Hindlimb muscle (tissue), 1 donor: ENCODE results near the gene MYO7B. TPM values are rescaled to one million over a fixed set of nuclear protein-coding genes. Genes with fewer than 3 reads are reported as not detected.
A peak's percentile ranks its signal among the peaks of the same experiment; 100 is the strongest.

Experiments used
- DNase-seq: peaks from one replicate; pipeline ENCODE4 v3.0.0-alpha.2; 2013
- polyA plus RNA-seq: library from polyadenylated mRNA; unstranded; fragments of 120-200 nt; gene quantifications from one replicate; pipeline ENCODE4 v1.2.1, GENCODE V29; 2013; ENCODE audit not compliant: insufficient read length

MYO7B gene
- polyA plus RNA-seq, 1 donor: 1.4 TPM

DNA sequence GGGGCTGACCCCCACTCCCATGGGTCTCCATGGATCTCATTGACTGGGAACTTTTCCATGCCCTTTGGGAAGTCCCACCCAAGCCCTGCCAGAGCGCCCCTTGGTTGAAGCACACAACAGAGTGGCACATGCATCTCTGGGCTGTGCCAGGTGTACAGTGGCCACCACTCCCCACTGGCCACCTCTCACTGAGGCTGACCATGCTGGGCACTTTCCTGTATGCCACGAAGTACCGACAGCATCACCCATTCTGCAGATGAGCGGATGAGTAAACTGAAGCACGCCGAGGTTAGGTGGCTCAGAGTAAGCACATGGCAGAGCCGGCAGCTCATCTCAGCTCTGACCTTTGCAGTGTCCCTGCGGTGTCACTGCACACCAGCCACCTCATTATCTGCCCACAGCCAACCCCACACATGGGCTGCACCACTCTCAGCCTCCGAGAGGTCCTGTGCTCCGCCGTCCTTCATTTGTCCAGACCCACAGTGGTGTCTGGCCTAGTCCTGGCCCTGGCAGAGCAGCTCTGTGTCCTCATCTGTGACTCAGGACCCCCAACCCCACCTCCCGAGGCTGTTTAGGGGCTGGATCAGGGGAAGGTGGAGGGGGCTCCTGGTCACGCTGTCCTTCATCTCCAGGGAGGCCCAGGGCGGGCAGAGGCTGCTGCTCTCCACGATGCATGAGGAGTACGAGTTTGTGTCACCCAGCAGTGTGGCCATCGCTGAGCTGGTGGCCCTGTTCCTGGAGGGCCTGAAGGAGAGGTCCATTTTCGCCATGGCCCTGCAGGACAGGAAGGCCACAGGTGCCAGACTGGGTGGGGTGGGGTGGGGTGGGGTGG, 92.5 kb downstream of the MYO7B start:
- DNase-seq: no peak

DNA sequence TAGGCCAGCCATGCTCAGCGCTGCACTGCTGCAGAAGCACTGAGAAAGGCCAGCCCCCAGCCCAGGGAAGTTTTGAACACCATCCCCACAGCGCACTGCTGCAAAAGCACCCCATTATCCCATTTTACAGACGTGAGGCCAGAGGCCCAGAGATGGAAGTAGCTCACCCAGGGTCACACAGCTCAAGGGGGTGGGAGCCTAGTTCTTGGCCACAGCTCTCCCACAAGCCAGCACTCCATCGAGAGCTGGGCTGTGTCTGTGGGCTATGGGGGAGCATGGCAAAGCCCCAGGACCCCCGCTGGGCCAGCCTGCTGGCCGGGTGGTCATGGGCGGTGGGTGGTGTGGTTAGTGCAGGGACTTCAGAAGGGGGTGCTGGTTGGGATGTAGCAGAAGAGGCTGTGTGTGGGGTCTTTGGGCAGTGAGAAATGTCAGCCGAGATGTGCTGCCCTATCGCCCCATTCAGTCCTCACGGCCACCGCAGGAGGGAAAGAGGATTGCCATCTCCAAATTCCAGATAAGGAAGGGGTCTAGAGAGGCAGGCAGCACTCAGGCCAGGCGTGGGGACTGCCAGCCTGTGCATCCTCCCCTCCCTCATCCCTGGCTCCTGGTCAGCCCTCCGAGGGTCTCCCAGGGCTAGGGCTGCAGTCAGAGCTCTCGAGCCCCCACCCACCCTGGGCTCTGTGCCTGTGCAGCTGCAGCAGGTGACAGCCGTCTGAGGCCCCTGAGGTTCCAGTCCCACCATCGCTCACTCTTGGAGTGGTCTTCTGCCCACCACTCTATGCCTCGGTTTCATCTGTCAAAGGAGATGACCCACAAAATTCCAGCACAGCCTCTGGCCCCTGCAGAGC, 93.5 kb downstream of the MYO7B start:
- DNase-seq: no peak

DNA sequence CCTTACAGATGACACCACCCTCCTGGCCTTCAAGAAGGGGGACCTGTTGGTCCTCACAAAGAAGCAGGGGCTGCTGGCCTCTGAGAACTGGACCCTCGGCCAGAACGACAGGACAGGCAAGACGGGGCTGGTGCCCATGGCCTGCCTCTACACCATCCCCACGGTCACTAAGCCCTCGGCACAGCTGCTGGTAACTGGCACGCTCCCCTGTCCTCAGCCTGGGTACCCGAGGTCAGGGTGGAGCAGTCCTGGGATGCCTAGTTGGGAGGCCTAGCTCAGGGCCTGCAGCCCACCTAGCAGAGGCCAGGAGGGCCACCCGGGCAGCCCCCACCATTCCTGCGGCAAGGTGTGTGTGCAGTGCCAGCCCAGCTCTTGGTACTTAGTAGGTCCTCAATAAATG, 94.2 kb downstream of the MYO7B start:
- no peak for DNase-seq

DNA sequence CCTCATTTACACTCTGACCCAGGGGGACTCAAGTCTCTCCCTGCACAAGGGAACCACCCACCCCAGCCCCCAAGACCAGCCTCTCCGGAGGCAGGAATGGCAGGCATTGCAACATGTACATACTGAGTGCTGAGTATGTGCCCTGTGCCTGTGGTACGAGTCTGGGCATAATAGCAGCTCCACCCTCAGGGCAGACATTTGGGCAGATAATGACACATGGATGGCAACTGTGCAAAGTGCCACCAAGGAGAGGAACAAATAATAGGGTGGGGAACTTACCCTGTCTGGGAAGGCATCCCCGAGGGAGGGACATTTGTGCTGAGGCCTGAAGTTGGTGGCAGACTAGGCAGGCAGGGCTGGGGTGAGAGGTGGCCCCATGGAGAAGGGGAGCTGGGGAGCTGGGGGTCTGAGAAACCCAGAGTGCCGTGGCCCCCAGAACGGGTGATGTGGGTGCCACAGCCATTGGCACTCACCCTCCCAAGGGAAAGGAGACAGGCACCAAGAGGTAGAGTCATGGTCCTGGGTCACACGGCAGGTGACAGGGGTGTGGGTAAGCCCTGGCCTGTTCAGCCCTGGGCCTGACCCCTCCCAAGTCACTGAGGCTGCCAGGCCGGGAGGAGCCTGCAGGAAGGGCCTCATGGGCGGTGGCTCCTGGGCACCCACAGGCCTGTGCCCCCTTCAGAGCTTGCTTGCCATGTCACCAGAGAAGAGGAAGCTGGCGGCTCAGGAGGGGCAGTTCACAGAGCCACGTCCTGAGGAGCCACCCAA, 94.8 kb downstream of the MYO7B start:
- DNase-seq: no peak

DNA sequence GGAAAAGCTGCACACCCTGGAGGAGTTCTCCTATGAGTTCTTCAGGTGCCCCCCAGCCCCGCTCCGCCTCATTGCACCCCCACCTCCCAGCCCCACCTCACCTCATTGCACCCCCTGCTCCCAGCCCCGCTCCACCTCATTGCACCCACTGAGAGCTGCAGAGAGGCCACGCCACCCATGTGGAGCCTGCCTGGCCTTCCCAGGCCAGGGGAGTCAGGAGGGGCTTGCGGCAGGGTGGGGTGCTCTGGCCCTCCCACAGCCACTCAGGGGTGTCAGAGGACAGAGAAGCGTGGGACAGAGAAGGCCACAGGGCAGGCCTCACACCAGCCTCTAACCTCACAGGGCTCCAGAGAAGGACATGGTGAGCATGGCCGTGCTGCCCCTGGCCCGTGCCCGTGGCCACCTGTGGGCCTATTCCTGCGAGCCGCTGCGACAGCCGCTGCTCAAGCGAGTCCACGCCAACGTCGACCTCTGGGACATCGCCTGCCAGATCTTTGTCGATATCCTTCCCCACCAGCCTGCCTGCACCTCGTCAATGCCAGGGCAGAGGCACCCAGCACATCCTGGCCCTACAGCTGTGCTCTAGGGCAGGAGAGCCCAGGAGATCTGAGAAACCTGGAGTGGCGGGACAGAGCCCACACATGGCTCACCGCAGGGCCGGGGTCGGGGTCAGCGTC, 95.5 kb downstream of the MYO7B start:
- DNase-seq: no peak

DNA sequence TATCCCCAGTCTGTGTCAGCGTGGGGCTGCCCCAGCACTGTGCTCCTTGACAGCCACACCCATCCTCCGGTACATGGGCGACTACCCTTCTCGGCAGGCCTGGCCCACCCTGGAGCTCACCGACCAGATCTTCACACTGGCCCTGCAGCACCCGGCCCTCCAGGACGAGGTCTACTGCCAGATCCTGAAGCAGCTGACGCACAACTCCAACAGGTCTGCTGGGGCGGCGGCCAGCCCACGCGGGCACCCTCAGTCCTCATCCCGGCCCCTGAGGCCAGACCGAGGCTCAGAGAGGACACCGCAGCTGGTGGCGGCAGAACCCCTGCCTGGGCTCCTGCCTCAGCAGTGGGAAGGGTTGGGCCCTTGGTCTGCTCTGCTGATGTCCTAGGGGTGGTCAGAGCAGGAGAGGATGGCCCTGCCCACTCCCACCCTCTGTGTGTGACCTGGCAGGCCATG, 96.1 kb downstream of the MYO7B start:
- no peak for DNase-seq

DNA sequence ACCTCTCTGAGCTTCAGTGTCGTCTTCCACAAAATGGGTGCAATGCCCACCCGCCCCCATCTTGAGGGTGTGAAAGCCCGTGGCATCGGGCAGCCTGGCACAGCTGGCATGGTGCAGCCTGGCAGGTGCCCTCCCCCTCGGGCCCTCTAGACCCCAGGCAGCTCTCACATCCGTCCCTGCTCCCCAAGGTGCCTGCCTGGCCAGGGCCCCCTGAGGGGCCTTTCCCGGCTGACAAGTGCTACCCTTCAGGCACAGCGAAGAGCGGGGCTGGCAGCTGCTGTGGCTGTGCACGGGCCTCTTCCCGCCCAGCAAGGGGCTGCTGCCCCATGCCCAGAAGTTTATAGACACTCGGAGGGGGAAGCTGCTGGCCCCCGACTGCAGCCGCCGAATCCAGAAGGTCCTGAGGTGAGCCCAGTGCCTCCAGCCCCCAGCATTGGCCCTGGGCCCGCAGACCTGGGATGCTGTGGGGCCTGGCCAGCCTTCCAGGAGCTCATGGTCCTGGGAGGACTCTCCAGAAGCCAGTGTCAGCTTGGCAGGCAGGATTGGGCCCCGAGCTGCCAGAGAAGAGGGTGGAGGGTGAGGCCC, 96.6 kb downstream of the MYO7B start:
- no peak for DNase-seq

DNA sequence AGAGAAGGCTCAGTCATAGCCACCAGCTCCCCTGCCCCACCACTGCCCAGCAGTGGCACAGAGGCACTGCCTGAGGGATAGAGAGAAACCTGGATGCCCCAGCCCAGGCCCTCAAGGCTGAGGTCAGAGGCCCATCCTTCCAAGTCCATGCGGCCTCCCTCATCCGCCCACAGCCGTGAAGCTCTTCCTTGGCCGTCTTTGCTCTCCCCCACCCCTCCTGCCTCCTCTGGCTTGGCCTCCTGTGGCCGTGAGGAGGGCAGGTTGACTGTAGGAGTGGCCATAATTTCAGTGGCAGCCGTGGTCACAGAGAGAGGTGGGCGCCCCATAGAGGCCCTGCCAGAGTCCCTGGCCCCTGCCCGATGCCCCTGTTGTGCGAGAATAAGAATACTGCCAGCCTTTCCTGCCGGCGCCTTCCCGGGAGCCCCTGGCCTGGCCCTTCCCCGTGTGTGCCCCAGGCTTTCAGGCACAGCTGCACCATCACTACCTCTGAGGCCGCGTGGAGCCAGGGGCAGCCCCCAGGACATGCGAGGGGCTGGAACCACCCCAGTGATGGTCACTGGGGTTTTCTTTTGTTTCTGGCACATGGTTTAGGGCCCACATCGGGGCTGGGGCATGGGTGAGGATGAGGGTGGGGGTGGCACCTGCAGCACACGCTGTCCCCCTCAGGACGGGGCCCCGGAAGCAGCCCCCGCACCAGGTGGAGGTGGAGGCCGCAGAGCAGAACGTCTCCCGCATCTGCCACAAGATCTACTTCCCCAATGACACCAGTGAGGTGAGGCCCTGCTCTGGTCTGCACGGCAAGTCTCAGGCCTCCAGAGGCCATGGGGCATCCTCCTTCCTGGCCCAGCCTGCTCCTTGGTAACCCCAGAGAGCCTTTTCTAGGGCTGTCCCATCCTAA, 97.4 kb downstream of the MYO7B start:
- no peak for DNase-seq

DNA sequence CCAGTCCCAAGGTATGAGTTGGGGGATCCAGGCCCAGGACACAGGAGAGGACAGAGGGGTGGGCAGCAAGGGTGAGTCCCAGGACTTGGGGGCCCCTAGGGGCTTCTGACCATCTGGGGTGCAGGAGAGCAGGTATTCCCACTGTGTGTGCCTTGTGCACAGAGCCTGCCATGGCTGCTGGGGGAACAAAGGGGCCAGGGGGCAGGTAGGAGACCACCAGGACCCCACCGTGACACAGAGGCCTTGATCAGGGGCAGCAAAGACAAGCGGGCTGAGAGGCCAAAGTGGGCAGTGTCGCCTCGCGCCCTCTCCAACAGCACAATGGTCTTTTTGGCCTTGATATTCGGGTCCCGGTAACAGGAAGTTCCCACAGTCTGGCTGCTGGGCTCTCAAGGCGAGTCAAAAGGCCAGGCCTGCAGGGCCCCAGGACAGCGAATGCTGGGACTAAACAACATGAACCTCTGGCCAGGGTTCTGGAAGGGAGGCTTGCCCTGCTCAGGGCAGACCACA, 98.1 kb downstream of the MYO7B start:
- DNase-seq: no peak

DNA sequence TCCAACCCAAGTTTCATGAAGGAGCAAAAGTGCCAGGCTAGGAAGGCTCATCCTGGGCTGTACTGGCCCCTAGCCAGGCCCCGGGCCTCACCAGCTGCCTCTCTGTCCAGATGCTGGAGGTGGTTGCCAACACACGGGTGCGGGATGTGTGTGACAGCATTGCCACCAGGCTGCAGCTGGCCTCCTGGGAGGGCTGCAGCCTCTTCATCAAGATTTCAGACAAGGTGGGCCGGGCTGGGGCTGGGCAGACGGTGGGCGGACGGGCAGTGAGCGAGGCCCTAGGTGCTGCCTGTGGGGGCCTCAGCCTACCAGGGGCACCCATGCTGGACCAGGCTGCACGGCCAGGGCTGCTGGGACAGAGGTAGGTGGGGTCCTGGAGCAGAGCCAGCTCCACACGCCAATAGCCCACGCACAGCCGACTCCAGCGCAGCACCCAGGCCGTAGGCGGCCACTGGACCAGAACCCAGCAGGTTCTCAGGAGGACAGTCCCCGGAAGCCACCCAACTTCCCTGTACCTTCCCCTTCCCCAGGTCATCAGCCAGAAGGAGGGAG, 98.7 kb downstream of the MYO7B start:
- DNase-seq: peak; percentile 28

DNA sequence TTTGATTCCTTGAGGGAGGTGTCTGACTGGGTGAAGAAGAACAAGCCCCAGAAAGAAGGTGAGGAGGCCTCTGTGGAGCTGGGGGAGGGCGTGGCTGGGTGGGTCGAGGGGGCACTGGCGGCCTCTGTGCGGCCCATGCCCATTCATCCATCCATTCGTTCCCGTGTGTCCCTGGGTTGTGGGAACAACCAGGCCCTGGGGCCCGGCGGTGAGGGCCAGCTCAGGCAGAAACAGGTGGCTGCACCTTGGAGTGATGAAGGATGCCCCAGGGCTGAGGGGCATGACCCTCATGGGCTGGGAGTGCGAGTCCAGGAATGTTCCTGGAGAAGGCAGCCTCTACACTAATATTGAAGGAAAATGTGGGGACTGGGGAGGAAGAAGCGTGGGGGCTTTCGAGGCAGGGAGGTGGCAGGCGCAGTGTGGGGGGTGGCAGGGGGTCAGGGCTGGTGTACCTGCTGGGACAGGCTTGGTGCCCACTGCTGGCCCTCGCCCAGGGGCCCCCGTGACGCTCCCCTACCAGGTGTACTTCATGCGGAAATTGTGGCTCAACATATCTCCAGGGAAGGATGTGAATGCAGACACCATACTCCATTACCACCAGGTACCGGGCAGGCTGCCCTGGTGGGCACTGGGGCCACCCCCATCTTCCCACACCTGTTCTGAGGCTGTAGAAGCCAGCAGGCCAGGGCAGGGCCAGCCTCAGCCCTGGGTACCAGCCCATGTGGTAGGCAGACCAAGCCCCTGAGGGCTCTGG, 99.3 kb downstream of the MYO7B start:
- no peak for DNase-seq

DNA sequence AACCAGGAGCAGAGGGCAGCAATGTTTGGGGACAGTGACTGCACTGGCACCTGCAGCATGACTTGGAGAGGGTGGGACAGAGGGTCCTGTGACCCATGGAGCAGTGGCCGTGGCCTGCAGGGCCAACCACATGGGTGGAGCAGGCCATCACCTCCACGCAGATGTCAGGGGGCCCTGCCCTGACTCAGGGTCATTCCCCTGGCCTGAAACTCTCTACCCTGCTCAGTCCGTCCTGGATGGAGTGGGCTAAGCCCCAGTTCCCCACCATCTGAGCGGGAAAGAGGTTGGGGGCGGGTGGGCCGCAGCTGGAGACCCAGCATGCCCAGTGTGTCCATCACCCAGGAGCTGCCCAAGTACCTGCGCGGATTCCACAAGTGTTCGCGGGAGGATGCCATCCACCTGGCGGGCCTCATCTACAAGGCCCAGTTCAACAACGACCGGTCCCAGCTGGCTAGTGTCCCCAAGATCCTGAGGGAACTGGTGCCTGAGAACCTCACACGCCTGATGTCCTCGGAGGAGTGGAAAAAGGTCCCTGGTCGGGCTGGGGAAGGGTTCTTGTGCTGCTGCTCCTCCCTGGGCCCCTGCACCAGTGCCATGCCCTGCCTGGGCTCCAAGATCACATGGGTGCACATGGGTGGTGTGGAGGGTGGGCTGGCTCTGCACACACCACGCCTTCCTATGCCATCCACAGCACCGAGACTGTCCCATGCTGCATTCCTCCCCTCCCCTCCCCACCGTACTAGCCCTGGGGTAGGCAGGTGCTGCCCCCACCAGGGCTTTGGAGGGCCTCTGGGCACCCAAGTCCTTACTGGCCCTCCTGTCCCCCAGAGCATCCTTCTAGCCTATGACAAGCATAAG, 100.1 kb downstream of the MYO7B start:
- no peak for DNase-seq

DNA sequence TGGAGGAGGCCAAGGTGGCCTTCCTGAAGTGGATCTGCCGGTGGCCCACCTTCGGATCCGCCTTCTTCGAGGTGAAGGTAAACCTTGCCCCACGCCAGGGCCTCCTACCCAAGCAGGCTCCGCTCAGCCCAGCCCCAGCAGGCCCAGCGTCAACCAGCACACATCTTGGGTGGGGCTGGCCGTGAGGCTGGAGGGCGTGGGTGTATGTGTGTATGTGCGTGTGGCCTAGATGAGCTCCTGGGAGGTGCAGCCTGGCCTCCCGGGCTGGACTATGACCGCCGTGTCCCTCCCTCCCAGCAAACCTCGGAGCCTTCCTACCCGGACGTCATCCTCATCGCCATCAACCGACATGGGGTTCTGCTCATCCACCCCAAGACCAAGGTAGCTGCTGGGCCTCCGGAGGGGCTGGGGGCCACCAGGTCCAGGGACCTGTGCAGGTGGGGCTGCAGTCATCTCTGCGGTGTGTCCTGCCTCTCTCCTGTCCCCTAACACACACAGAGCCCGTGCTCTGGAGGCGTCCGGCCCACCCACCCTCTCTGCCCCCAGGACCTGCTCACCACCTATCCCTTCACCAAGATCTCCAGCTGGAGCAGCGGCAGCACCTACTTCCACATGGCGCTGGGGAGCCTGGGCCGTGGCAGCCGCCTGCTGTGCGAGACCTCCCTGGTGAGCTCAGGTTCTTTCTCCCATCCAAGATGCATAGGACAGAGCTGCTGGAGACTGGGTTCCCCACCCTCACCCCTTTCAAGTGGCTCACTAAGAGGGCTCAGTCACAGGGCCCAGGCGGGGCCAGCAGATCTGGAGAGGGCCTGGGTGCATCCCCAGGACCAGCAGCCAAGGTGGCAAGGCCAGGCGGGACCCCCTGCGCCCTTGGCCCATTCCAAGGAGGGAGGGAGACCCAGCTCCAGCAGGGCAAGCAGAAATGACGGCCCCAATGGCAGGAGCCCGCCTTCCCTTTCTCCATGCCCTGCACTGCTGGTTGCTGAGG, 101.1 kb downstream of the MYO7B start:
- no peak for DNase-seq

DNA sequence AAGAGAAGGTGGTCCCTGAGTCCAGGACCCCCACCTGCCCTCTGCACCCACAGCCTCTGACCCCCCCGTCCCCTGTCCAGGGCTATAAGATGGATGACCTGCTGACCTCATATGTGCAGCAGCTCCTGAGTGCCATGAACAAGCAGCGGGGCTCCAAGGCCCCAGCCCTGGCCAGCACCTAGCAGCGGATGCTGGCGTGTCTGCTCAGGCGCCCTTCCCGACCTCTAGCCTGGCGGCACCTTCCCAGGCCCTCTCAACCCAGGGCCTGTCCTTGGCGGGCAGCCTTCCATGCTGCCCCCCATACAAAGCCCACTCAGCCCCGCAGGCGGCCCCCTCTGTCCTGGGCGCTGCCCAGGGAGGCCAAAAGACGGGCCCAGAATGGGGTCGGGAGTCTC, 101.8 kb downstream of the MYO7B start:
- DNase-seq: no peak

DNA sequence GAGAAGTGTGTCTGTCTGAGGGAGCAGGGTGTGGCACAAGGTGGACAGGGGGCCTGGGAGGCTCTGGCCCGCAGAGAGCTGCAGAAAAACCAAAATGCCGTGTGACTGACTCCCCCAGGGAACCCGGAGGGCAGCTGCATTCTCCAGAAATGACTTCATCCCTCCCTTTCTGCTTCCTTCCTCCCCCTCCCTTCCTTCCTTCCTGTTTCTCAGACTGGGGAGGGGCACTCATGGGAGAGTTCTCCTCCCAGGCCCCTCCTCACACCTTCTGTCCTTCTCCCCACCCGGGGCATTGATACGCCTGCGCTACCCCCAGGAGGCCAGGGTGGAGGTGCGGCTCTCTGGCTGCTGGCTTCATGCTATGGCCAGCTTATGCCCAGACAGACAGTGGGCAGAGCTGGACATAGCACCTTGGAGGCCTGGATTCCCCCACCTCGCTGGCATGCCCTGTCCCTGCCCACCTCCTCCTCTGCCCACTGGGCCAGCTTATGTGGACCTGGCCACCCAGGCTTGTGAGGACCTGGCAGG, 102.3 kb downstream of the MYO7B start:
- peak; percentile 45 for DNase-seq

DNA sequence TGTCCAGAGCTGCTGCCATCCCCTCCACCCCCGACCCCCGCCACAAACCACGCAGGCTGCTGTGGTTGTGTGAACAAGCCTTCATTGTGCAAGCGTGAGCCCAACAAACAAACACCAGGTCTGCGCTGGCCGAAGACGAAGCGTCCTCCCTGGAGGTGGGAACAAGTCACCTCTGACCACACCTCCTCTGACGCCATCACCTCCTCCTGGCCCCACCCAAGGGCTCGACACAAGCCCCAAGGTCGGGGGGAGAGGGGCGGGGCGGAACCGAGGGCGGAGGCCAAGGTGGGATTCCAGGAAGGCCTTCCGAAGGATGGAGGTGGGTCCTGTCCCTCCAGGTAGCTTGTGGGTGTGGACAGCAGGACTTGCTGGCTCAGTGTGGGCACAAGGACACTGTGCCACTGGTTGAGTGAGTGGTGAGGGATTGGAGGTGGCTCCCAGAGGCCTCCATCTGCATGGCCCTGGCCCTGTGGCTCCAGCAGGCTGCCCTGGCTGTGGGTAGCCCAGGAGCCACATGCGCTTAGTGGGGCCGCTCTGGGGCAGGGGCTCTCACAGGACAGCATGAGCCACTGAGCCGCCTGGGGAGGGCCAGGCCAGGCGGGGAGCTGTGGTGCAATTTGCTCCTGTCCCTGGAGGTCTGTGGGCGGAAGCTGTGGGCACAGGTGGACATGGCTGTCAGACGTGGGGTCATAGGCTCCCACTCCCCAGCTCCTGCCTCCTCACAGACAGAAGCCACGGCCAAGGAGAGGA, 103.1 kb downstream of the MYO7B start:
- no peak for DNase-seq
